A673 (cell line): Measurements from ENCODE around the gene KRT71.

Experiments used
- EZH2 ChIP-seq: fragments of 200-600 bp; sonication (generic); IDR thresholded peaks from 2 replicates; pipeline ENCODE4 v1.6.1; 2017; ENCODE audit warnings: borderline replicate concordance, low read depth, mild to moderate bottlenecking, mixed read lengths, antibody characterized with exemption, low read length; ENCODE audit not compliant: poor library complexity, severe bottlenecking
- TF ChIP-seq, protein P1 (sequence below): fragments of 300-800, 200-600 bp; sonication (generic); conservative IDR thresholded peaks from 2 replicates; pipeline ENCODE4 v1.5.1; 2017; ENCODE audit warnings: low read depth, mild to moderate bottlenecking, antibody characterized with exemption, low read length, moderate library complexity, mixed read lengths

DNA sequence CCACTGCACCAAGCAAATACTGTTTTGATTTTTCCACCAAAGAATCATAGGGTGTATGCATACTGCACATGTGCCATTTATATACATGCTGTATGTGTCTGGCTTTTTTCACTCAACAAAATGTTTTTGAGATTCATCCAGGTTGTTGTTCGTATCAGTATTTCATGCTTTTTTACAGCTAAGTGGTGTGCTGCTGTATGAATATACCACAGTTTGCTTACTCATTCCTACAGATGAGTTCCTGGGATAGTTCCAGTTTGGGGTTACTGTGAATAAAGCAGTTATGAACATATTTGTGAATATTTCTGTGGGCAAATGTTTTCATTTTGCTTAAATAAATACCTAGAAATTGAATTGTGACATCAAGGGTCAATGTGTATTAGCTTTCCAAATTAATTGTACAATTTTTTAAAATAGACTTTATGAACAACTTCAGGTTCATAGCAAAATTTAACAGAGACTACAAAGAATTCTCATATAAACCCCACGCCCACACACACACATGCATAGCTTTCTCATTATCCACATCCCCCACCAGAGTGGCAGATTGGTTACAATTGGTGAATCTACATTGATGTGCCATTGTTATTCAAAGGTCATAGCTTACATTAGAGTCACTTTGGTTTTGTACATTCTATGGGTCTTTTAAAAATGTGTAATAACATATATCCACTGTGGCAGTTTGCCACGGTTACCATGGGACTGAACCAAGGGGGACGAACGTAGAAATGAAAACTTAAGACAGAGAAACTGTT, 53.0 kb downstream of the KRT71 start:
- TF ChIP-seq EZH2, result no peak
- TF ChIP-seq, protein P1, sequence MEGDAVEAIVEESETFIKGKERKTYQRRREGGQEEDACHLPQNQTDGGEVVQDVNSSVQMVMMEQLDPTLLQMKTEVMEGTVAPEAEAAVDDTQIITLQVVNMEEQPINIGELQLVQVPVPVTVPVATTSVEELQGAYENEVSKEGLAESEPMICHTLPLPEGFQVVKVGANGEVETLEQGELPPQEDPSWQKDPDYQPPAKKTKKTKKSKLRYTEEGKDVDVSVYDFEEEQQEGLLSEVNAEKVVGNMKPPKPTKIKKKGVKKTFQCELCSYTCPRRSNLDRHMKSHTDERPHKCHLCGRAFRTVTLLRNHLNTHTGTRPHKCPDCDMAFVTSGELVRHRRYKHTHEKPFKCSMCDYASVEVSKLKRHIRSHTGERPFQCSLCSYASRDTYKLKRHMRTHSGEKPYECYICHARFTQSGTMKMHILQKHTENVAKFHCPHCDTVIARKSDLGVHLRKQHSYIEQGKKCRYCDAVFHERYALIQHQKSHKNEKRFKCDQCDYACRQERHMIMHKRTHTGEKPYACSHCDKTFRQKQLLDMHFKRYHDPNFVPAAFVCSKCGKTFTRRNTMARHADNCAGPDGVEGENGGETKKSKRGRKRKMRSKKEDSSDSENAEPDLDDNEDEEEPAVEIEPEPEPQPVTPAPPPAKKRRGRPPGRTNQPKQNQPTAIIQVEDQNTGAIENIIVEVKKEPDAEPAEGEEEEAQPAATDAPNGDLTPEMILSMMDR, result no peak
